PC-9 (cell line): ENCODE data around the gene GNAO1. TPM values are rescaled to one million over a fixed set of nuclear protein-coding genes. Genes with fewer than 3 reads are reported as not detected.
A peak's percentile ranks its signal among the peaks of the same experiment; 100 is the strongest.

Experiments used
- BruUV-seq: library from RNA; stranded (reverse); fragments of 400-500 nt; replicated peaks from 2 replicates; lab custom pipeline; 2021; lab: Mats Ljungman, UMichigan
- CTCF ChIA-PET: fragments of 300-600 bp; sonication (Branson Sonifier 250); formaldehyde crosslinking; loops from one replicate; lab custom pipeline; 2022; ENCODE audit warnings: antibody characterized with exemption; lab: Charles Lee
- POLR2A ChIA-PET: fragments of 300-600 bp; sonication (Branson Sonifier 250); formaldehyde crosslinking; loops from one replicate; lab custom pipeline; 2022; ENCODE audit warnings: antibody characterized with exemption; ENCODE audit not compliant: unreplicated experiment; lab: Charles Lee
- DNase-seq, 2 experiments: peaks; one replicate each; pipeline versions ENCODE4 v3.0.0 to v3.0.0-alpha.2; 2015 to 2022; ENCODE audit warnings: mixed read lengths in 1 of 2
- H2AFZ ChIP-seq: fragments of 200-600 bp; sonication (generic); 2 replicates; pipeline ENCODE4 v1.8.1; 2017; ENCODE audit warnings: antibody characterized with exemption
- H3F3A ChIP-seq: fragments of 200-600 bp; sonication (generic); 2 replicates; pipeline ENCODE4 v1.8.1; 2017; ENCODE audit warnings: antibody characterized with exemption, mild to moderate bottlenecking, low read depth; ENCODE audit not compliant: insufficient read depth
- H3K27ac ChIP-seq: fragments of 200-600 bp; sonication (generic); 2 replicates; pipeline ENCODE4 v1.6.1; 2016; ENCODE audit warnings: mixed run types
- H3K27me3 ChIP-seq: fragments of 200-600 bp; sonication (generic); 2 replicates; pipeline ENCODE4 v1.6.1; 2016; ENCODE audit warnings: low read depth, mixed run types; ENCODE audit not compliant: insufficient read depth
- H3K36me3 ChIP-seq: fragments of 200-600 bp; sonication (generic); 2 replicates; pipeline ENCODE4 v1.6.1; 2016; ENCODE audit warnings: low read depth, mixed run types
- H3K4me1 ChIP-seq: fragments of 200-600 bp; sonication (generic); replicated peaks from 2 replicates; pipeline ENCODE4 v1.6.1; 2016; ENCODE audit warnings: mixed run types; ENCODE audit not compliant: insufficient read depth
- H3K4me2 ChIP-seq: fragments of 200-600 bp; sonication (generic); 2 replicates; pipeline ENCODE4 v1.6.1; 2017; ENCODE audit warnings: mixed run types
- H3K4me3 ChIP-seq: fragments of 200-600 bp; sonication (generic); 2 replicates; pipeline ENCODE4 v1.6.1; 2016; ENCODE audit warnings: mixed run types
- H3K79me2 ChIP-seq: fragments of 200-600 bp; sonication (generic); 2 replicates; pipeline ENCODE4 v1.6.1; 2017; ENCODE audit warnings: low read depth, mixed run types
- H3K9me2 ChIP-seq: fragments of 200-600 bp; sonication (generic); 2 replicates; pipeline ENCODE4 v1.8.1; 2017; ENCODE audit warnings: mild to moderate bottlenecking; ENCODE audit not compliant: insufficient read depth
- H3K9me3 ChIP-seq: fragments of 200-600 bp; sonication (generic); 2 replicates; pipeline ENCODE4 v1.8.1; 2016; ENCODE audit warnings: low read depth; ENCODE audit not compliant: insufficient read depth
- H4K20me1 ChIP-seq: fragments of 200-600 bp; sonication (generic); 2 replicates; pipeline ENCODE4 v1.8.1; 2017; ENCODE audit not compliant: insufficient read depth
- EZH2 ChIP-seq: fragments of 200-600 bp; sonication (generic); IDR thresholded peaks from 2 replicates; pipeline ENCODE4 v1.8.0; 2017; ENCODE audit warnings: antibody characterized with exemption, low read depth
- intact Hi-C: fragments of 100-400 bp; cut with micrococcal nuclease; formaldehyde crosslinking; loops from one replicate; pipeline ENCODE4 v1.10.0; 2022; ENCODE audit not compliant: unreplicated experiment
- total RNA-seq: library from RNA; stranded (reverse); gene quantifications from 2 replicates; pipeline ENCODE4 v1.2.3, GENCODE V29; 2021
- TF ChIP-seq, protein P1 (sequence below): fragments of 200-600 bp; sonication (generic); conservative IDR thresholded peaks from 2 replicates; pipeline ENCODE4 v1.6.1; 2017; ENCODE audit warnings: mixed run types, antibody characterized with exemption, mild to moderate bottlenecking, moderate library complexity

GNAO1 gene
- total RNA-seq, 1 experiment from 2014 or later = 2.8 TPM

DNA sequence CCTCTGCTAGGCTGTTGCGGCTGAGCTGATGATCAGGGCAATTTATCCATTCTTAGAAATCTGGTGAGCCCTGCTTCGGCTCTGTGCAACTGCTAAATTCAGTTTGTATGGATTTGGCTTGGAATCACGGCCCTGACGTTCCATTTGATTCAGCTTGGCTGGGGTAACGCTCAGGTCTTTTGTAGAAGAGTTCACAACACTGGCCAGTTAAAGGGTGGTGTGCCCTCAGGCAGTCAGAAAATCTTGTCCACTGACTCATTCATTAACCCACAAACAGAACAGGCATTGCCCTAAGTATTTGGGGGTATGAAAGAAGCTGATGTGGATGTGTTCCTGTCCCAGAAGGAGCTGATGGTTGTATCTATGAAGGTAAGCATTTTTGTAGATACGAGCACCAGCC, 53.9 kb downstream of the GNAO1 start:
- intact Hi-C loops = loop anchor here (5.0 kb wide), 2 partner anchors 43 to 278 kb away; no protein-coding TSS in a partner anchor
- POLR2A ChIA-PET = interaction anchor here (0.5 to 0.7 kb wide), 5 partner anchors 17 to 212 kb away, joined by 3 to 12 read pairs (median 7); no protein-coding TSS in a partner anchor
- Histone ChIP-seq H2AFZ (no peak overlapping the region), H3K9me3 (no peaks in the 10 kb centered on the region), H3K27ac (peak overlapping the region; percentile 89), H3F3A (peaks cover 24% of the 10 kb centered on the region), H3K79me2 (no peaks in the 10 kb centered on the region), H3K27me3 (no peaks in the 10 kb centered on the region), H3K4me3 (no peak overlapping the region), H4K20me1 (no peaks in the 10 kb centered on the region), H3K4me1 (peaks cover 68% of the 10 kb centered on the region), H3K36me3 (no peaks in the 10 kb centered on the region), H3K4me2 (peak overlapping the region; percentile 66), H3K9me2 (no peaks in the 10 kb centered on the region)
- TF ChIP-seq EZH2 = no peak
- TF ChIP-seq, protein P1, sequence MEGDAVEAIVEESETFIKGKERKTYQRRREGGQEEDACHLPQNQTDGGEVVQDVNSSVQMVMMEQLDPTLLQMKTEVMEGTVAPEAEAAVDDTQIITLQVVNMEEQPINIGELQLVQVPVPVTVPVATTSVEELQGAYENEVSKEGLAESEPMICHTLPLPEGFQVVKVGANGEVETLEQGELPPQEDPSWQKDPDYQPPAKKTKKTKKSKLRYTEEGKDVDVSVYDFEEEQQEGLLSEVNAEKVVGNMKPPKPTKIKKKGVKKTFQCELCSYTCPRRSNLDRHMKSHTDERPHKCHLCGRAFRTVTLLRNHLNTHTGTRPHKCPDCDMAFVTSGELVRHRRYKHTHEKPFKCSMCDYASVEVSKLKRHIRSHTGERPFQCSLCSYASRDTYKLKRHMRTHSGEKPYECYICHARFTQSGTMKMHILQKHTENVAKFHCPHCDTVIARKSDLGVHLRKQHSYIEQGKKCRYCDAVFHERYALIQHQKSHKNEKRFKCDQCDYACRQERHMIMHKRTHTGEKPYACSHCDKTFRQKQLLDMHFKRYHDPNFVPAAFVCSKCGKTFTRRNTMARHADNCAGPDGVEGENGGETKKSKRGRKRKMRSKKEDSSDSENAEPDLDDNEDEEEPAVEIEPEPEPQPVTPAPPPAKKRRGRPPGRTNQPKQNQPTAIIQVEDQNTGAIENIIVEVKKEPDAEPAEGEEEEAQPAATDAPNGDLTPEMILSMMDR = no peak
- no TSS peak for BruUV-seq
- DNase-seq = peak; percentile 70 to 93
- CTCF ChIA-PET = interaction anchor here (1.0 kb wide), 1 partner anchor 111 kb away, joined by 3 read pairs; no protein-coding TSS in a partner anchor

DNA sequence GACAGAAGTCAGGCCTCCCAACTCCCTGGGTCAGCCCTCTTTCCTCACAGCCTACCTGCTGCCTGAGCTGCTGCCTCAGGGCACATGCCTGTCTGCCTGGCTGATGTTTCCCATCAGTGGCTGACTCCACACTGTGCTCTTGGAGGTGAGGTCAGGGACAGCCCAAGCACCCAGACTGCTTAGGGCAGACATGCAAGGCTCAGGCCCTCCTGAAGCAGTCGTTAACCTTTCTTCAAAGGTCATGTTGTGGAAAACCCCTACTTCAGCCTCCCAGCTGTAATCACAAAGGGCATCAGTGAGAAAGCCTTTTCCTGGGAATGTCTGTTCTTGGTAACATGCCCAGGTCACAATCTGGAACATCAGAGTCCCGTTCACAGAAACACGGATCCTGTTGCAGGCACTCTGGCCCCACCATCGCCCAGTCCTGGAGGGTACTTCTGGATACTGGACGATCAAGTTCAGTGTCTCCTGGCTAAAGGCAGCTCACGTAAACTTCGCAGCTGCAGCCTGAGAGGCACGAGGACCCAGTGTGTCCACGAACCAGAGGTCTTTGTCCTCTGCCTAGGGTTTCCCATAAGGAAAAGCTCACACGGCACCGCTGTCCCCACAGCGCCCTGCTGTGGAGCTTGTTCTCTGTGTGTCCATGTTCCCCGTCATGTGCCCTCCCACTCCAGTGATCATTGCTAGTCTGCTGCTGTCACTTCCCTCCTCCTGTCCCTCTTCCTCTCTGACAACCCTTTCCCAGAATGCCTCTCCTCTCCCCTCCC, 54.9 kb downstream of the GNAO1 start:
- Histone ChIP-seq H3K4me3 (no peak overlapping the region), H3K27ac (peak overlapping the region; percentile 89), H3K27me3 (no peaks in the 10 kb centered on the region), H3K9me2 (no peaks in the 10 kb centered on the region), H2AFZ (no peak overlapping the region), H3K9me3 (no peaks in the 10 kb centered on the region), H3K79me2 (no peaks in the 10 kb centered on the region), H3K4me1 (peaks cover 65% of the 10 kb centered on the region), H4K20me1 (no peaks in the 10 kb centered on the region), H3K4me2 (peak overlapping the region; percentile 62), H3F3A (peaks cover 24% of the 10 kb centered on the region), H3K36me3 (no peaks in the 10 kb centered on the region)
- peak; percentile 91 to 97 for DNase-seq
- CTCF ChIA-PET = interaction anchor here (1.3 kb wide), 1 partner anchor 16 kb away, joined by 3 read pairs; no protein-coding TSS in a partner anchor
- intact Hi-C loops = loop anchor here (1.0 to 5.0 kb wide), 4 partner anchors 44 to 279 kb away; no protein-coding TSS in a partner anchor
- BruUV-seq = no TSS peak
- no peak for TF ChIP-seq EZH2
- TF ChIP-seq, protein P1 = no peak
- POLR2A ChIA-PET = no interaction called here

- no peaks in the 10 kb centered on the region for H3K36me3 ChIP-seq
- intact Hi-C loops = loop anchor here (5.0 kb wide), 2 partner anchors 45 to 280 kb away; no protein-coding TSS in a partner anchor
- peak overlapping the region; percentile 62 for H3K4me2 ChIP-seq
- H3K27ac ChIP-seq = peak overlapping the region; percentile 89
- H3K4me1 ChIP-seq = peaks cover 57% of the 10 kb centered on the region
- peaks cover 24% of the 10 kb centered on the region for H3F3A ChIP-seq
- no peaks in the 10 kb centered on the region for H4K20me1 ChIP-seq
- no peak for DNase-seq
- ChIA-PET POLR2A (no interaction called here), CTCF (interaction anchor here (1.3 kb wide), 1 partner anchor 15 kb away, joined by 3 read pairs; no protein-coding TSS in a partner anchor)
- H3K9me3 ChIP-seq = no peaks in the 10 kb centered on the region
- no peaks in the 10 kb centered on the region for H3K27me3 ChIP-seq
- no peaks in the 10 kb centered on the region for H3K79me2 ChIP-seq
- H3K9me2 ChIP-seq = no peaks in the 10 kb centered on the region
- H3K4me3 ChIP-seq = no peak overlapping the region
- H2AFZ ChIP-seq = no peak overlapping the region
- TF ChIP-seq EZH2 = no peak
- BruUV-seq = no TSS peak
These were observed 55.7 kb downstream of the GNAO1 start for GRCh38 chr16:56247018-56247417.
